ENCODE results near the gene FN1. TPM values are rescaled to one million over a fixed set of nuclear protein-coding genes. Genes with fewer than 3 reads are reported as not detected.
A peak's percentile ranks its signal among the peaks of the same experiment; 100 is the strongest.
"Not testable (repeated sequence)": the region's sequence is repeated elsewhere in the genome, so short reads cannot be mapped to it uniquely, and the experiment has no call there.

FN1 gene
- total and polyA plus RNA-seq, 4 donors = 916 to 12,965 (median 5,646) TPM

DNA sequence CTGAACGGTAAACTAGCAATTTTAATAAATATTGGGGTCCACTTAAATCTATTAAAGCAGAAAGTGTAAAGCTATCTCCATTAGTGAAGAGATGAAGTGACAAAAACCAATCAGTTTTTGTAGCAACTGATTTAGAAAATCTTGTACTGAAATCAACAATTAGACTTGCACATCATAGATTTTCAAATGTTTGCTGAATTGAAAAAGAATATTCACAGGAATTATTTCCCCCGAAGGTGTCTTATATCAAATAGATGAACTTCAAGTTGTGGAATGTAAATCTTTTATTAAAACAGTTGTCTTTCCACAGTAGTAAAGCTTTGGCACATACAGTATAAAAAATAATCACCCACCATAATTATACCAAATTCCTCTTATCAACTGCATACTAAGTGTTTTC, 75.3 kb downstream of the FN1 start:
- ATAC-seq (ENCODE audit: low FRiP score) (no peak), DNase-seq (no peak)
- intact Hi-C loops (cut with DNase I) = loop anchor here in 1 of 2 donors (10.0 kb wide), 1 partner anchor 54 kb away; no protein-coding TSS in a partner anchor
- no peak overlapping the region for H3K4me3 ChIP-seq (ENCODE audit: low read length in 2 of 2)
- H3K27me3 ChIP-seq (ENCODE audit: control insufficient read depth in 1 of 2, insufficient read depth in 2 of 2, low read length in 1 of 2) = no peaks in the 10 kb centered on the region
- WGBS, 2 donors = 86 to 90% methylated on average over 2 of the region's 2 CpGs
- H3K27ac ChIP-seq (ENCODE audit: low read depth in 1 of 2, low read length in 2 of 2) = no peak overlapping the region
- no peaks in the 10 kb centered on the region for H3K9me3 ChIP-seq (ENCODE audit: control insufficient read depth, low read length)
- peaks cover 5 to 17% of the 10 kb centered on the region in 2 donors for H3K36me3 ChIP-seq (ENCODE audit: control insufficient read depth in 1 of 2, insufficient read depth in 2 of 2, low read length in 1 of 2)
- H3K4me1 ChIP-seq (ENCODE audit: control insufficient read depth in 1 of 2, insufficient read depth in 2 of 2, low read length in 2 of 2) = no peaks in the 10 kb centered on the region

DNA sequence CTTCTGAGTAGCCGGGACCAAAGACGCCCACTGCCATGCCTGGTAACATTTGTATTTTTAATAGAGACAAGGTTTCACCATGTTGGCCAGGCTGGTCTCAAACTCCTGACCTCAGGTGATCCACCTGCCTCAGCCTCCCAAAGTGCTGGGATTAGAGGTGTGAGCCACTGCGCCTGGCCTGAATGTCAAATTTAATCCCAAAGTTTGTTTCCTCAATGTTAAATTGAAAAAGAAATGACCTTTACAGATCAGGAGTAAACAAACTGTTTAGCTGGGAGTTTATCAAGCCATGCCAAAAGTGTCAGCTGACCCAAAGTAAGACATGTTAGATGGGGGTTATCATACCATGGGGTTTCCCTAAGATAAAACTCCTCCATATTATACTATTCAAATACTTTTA, 75.8 kb downstream of the FN1 start:
- intact Hi-C loops (cut with DNase I) = loop anchor here in 1 of 2 donors (10.0 kb wide), 1 partner anchor 55 kb away; no protein-coding TSS in a partner anchor
- not testable (repeated sequence) for H3K4me3 ChIP-seq (ENCODE audit: low read length in 2 of 2); H3K27me3 ChIP-seq (ENCODE audit: control insufficient read depth in 1 of 2, insufficient read depth in 2 of 2, low read length in 1 of 2); ATAC-seq (ENCODE audit: low FRiP score); H3K4me1 ChIP-seq (ENCODE audit: control insufficient read depth in 1 of 2, insufficient read depth in 2 of 2, low read length in 2 of 2); H3K9me3 ChIP-seq (ENCODE audit: control insufficient read depth, low read length); DNase-seq; H3K27ac ChIP-seq (ENCODE audit: low read depth in 1 of 2, low read length in 2 of 2)
- H3K36me3 ChIP-seq (ENCODE audit: control insufficient read depth in 1 of 2, insufficient read depth in 2 of 2, low read length in 1 of 2) = peaks cover 3 to 14% of the 10 kb centered on the region in 2 donors
- 91% methylated on average over 3 of the region's 3 CpGs for WGBS, 2 donors

DNA sequence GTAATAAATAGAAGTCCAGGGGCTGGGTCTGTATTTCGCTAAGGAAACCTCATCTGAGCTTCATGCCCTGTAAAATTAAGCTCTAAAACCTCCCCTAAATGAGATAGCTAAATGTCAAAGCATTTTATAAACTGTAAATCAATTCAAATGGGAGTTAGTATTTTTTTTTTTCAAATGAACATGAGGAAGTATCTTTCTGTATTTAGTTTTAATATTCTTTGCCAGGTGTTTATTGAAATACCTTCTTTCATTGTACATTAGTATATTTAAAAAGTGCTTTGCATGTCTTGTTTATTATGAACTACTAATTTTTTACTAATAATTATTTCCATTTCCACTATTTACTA, 76.3 kb downstream of the FN1 start:
- H3K9me3 ChIP-seq (ENCODE audit: control insufficient read depth, low read length) = no peaks in the 10 kb centered on the region
- H3K27ac ChIP-seq (ENCODE audit: low read depth in 1 of 2, low read length in 2 of 2) = no peak overlapping the region
- peaks cover 2 to 11% of the 10 kb centered on the region in 2 donors for H3K36me3 ChIP-seq (ENCODE audit: control insufficient read depth in 1 of 2, insufficient read depth in 2 of 2, low read length in 1 of 2)
- ATAC-seq (ENCODE audit: low FRiP score) = no peak
- no peaks in the 10 kb centered on the region for H3K27me3 ChIP-seq (ENCODE audit: control insufficient read depth in 1 of 2, insufficient read depth in 2 of 2, low read length in 1 of 2)
- intact Hi-C loops (cut with DNase I) = no loop called here
- WGBS, 2 donors = 94 to 96% methylated on average over 1 of the region's 1 CpG
- no peak overlapping the region for H3K4me3 ChIP-seq (ENCODE audit: low read length in 2 of 2)
- H3K4me1 ChIP-seq (ENCODE audit: control insufficient read depth in 1 of 2, insufficient read depth in 2 of 2, low read length in 2 of 2) = peaks cover 0 to 1% of the 10 kb centered on the region in 2 donors
- DNase-seq = no peak

DNA sequence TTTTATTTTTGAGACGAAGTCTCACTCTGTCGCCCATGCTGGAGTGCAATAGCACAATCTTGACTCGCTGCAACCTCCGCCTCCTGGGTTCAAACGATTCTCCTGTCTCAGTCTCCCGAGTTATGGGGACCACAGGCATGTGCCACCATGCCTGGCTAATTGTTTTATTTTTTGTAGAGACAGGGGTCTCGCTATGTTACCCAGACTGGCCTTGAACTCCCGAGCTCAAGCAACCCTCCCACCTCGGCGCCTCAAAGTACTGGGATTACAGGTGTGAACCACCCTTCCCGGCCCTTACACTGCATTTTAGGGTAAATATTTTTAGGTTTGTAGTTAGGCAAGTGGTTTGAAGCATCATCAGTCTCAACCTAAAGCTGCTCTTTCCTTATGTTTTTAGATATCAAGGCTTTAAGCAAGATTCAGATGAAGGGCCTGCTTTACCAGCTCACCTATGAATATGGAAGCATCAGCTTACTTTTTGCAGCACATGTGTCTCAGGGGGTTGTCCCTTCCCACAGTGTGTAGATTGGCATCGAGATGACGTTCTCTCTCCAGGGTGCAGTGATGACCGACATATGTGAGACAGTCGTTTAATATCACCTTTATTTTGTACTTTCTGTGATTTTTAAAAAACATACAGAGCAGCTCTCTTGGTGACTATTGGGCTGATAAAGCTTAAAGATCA, 76.8 kb downstream of the FN1 start:
- Histone ChIP-seq H3K4me1 (ENCODE audit: control insufficient read depth in 1 of 2, insufficient read depth in 2 of 2, low read length in 2 of 2) (peaks cover 0 to 1% of the 10 kb centered on the region in 2 donors), H3K27me3 (ENCODE audit: control insufficient read depth in 1 of 2, insufficient read depth in 2 of 2, low read length in 1 of 2) (no peaks in the 10 kb centered on the region), H3K9me3 (ENCODE audit: control insufficient read depth, low read length) (no peaks in the 10 kb centered on the region), H3K4me3 (ENCODE audit: low read length in 2 of 2) (no peak overlapping the region), H3K36me3 (ENCODE audit: control insufficient read depth in 1 of 2, insufficient read depth in 2 of 2, low read length in 1 of 2) (peaks cover 0 to 8% of the 10 kb centered on the region in 2 donors), H3K27ac (ENCODE audit: low read depth in 1 of 2, low read length in 2 of 2) (no peak overlapping the region)
- DNase-seq (no peak), ATAC-seq (ENCODE audit: low FRiP score) (no peak)
- 68 to 73% methylated on average over 15 of the region's 15 CpGs for WGBS, 2 donors
- intact Hi-C loops (cut with DNase I) = no loop called here

DNA sequence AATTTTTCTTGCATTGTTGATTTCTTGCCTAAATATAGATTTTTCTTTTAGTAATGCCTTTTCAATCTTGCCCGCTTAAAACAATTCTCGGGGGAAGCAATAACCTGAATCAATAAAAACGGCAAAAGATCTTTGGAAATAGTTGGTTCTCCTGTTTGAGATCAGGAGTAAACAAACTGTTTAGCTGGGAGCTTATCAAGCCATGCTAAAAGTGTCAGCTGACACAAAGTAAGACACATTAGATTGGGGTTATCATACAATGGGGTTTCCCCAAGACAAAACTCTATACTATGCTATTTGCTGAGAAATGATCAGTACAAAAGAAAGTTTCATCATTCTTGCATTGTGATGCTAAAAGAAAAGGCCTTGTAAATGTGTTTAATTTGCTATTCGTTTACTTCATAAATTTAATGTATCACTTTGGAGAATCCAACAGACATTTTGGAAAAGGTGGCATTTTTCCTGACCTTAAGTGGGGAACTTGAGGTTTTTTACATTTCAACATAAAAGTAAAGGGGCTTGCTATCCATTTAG, 77.5 kb downstream of the FN1 start:
- peaks cover 0 to 6% of the 10 kb centered on the region in 2 donors for H3K36me3 ChIP-seq (ENCODE audit: control insufficient read depth in 1 of 2, insufficient read depth in 2 of 2, low read length in 1 of 2)
- no peak for DNase-seq
- WGBS, 2 donors = 89% methylated on average over 4 of the region's 4 CpGs
- H3K27me3 ChIP-seq (ENCODE audit: control insufficient read depth in 1 of 2, insufficient read depth in 2 of 2, low read length in 1 of 2) = no peaks in the 10 kb centered on the region
- intact Hi-C loops (cut with DNase I) = no loop called here
- no peak overlapping the region for H3K4me3 ChIP-seq (ENCODE audit: low read length in 2 of 2)
- peaks cover 0 to 1% of the 10 kb centered on the region in 2 donors for H3K4me1 ChIP-seq (ENCODE audit: control insufficient read depth in 1 of 2, insufficient read depth in 2 of 2, low read length in 2 of 2)
- ATAC-seq (ENCODE audit: low FRiP score) = no peak
- H3K9me3 ChIP-seq (ENCODE audit: control insufficient read depth, low read length) = no peaks in the 10 kb centered on the region
- H3K27ac ChIP-seq (ENCODE audit: low read depth in 1 of 2, low read length in 2 of 2) = no peak overlapping the region

DNA sequence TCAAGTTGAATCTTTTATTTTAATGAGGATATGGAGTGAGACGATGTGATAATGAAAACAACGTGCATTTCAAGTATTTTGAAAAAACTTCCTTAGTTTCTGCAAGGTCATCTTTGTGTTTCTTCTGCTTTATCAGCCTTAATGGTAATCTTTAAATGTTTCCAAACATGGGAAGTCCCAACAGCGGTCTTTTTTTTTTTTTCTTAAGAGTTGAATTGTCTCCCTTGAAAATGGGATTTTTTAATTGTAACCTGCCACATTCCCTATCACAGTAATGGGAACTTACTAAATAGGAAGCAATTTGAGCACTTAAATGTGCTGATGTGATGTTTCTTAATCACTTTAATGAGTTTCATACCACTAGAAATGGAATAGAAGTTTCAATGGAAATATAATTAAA, 78.2 kb downstream of the FN1 start:
- peaks cover 0 to 1% of the 10 kb centered on the region in 2 donors for H3K4me1 ChIP-seq (ENCODE audit: control insufficient read depth in 1 of 2, insufficient read depth in 2 of 2, low read length in 2 of 2)
- no peak overlapping the region for H3K4me3 ChIP-seq (ENCODE audit: low read length in 2 of 2)
- DNase-seq (no peak), ATAC-seq (ENCODE audit: low FRiP score) (no peak)
- H3K36me3 ChIP-seq (ENCODE audit: control insufficient read depth in 1 of 2, insufficient read depth in 2 of 2, low read length in 1 of 2) = peaks cover 0 to 5% of the 10 kb centered on the region in 2 donors
- H3K27me3 ChIP-seq (ENCODE audit: control insufficient read depth in 1 of 2, insufficient read depth in 2 of 2, low read length in 1 of 2) = no peaks in the 10 kb centered on the region
- 68 to 79% methylated on average over 3 of the region's 3 CpGs for WGBS, 2 donors
- H3K9me3 ChIP-seq (ENCODE audit: control insufficient read depth, low read length) = no peaks in the 10 kb centered on the region
- no peak overlapping the region for H3K27ac ChIP-seq (ENCODE audit: low read depth in 1 of 2, low read length in 2 of 2)
- intact Hi-C loops (cut with DNase I) = no loop called here

DNA sequence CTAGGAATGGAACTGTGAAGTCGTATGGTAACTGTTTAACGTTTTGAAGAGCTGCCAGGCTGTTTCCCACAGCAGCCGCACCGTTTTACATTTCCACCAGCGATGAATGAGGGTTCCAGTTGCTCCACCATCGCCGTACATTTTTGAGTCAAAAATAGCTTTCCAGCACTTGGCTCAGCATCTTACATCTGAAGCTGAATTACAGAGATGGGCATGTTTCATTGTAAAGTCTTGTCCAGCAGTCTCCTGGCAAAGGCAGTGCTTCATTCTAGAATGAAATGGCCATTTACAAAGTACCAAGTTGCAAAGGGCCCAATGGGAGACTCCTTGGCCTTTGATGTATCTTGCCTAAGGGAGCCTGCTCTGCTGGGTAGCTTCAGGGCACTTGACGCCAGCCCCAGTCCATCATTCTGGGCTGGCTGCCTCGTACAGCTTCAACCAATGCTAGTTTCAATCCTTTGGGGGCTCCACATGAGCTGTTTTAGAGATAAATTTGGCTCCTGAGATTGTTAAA, 78.9 kb downstream of the FN1 start:
- intact Hi-C loops (cut with DNase I) = no loop called here
- H3K36me3 ChIP-seq (ENCODE audit: control insufficient read depth in 1 of 2, insufficient read depth in 2 of 2, low read length in 1 of 2) = peaks cover 0 to 2% of the 10 kb centered on the region in 2 donors
- DNase-seq = no peak
- H3K4me3 ChIP-seq (ENCODE audit: low read length in 2 of 2) = no peak overlapping the region
- H3K27me3 ChIP-seq (ENCODE audit: control insufficient read depth in 1 of 2, insufficient read depth in 2 of 2, low read length in 1 of 2) = no peaks in the 10 kb centered on the region
- peak overlapping the region in 1 of 2 donors; percentile 26 for H3K27ac ChIP-seq (ENCODE audit: low read depth in 1 of 2, low read length in 2 of 2)
- WGBS, 2 donors = 30 to 36% methylated on average over 9 of the region's 9 CpGs
- H3K4me1 ChIP-seq (ENCODE audit: control insufficient read depth in 1 of 2, insufficient read depth in 2 of 2, low read length in 2 of 2) = peaks cover 0 to 1% of the 10 kb centered on the region in 2 donors
- H3K9me3 ChIP-seq (ENCODE audit: control insufficient read depth, low read length) = no peaks in the 10 kb centered on the region
- no peak for ATAC-seq (ENCODE audit: low FRiP score)

DNA sequence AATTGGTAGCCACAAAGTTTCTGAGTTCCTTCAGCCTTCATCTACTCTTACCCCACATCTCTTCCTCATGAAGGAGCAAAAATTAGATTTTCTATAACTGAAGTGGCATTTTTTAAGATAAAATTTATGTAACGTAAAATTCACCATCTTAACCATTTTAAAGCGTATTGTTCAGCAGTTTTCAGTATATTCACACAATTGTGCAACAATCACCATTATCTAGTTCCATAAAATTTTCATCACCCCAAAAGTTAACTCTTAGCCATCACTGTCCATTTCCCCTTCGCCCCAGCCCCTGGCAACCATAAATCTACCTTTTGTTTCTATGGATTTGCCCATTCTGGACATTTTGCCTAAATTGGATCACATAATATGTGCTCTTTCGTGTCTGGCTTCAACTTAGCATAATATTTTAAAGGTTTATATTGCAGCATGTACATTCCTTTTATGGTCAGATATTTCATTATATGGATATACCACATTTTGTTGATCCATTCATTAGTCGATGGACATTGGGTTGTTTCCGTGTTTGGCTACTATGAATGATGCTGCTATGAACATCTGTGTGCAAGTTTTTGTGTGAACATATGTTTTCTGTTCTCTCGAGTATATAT, 79.4 kb downstream of the FN1 start:
- H3K4me1 ChIP-seq (ENCODE audit: control insufficient read depth in 1 of 2, insufficient read depth in 2 of 2, low read length in 2 of 2) = peaks cover 0 to 1% of the 10 kb centered on the region in 2 donors
- no peaks in the 10 kb centered on the region for H3K9me3 ChIP-seq (ENCODE audit: control insufficient read depth, low read length)
- H3K36me3 ChIP-seq (ENCODE audit: control insufficient read depth in 1 of 2, insufficient read depth in 2 of 2, low read length in 1 of 2) = no peaks in the 10 kb centered on the region
- intact Hi-C loops (cut with DNase I) = no loop called here
- H3K4me3 ChIP-seq (ENCODE audit: low read length in 2 of 2) = no peak overlapping the region
- H3K27ac ChIP-seq (ENCODE audit: low read depth in 1 of 2, low read length in 2 of 2) = no peak overlapping the region
- WGBS, 2 donors = 86 to 87% methylated on average over 7 of the region's 7 CpGs
- no peak for ATAC-seq (ENCODE audit: low FRiP score)
- H3K27me3 ChIP-seq (ENCODE audit: control insufficient read depth in 1 of 2, insufficient read depth in 2 of 2, low read length in 1 of 2) = no peaks in the 10 kb centered on the region
- DNase-seq = no peak
